GM12892 (cell line): ENCODE results near the gene FGA.

Source experiments
- DNase-seq: peaks from one replicate; pipeline ENCODE4 v3.0.0; 2011; ENCODE audit not compliant: insufficient read length
- FAIRE-seq: peaks from 2 replicates; lab custom pipeline; 2011; peaks lifted over from hg19 to GRCh38; lab: Jason Lieb, UNC
- POLR2A ChIP-seq: IDR thresholded peaks from 2 replicates; pipeline ENCODE4 v1.6.1; 2011; ENCODE audit warnings: low read depth, low read length, control low read depth
- POLR2AphosphoS5 ChIP-seq: IDR thresholded peaks from 2 replicates; pipeline ENCODE4 v1.6.1; 2011; ENCODE audit warnings: low read depth, low read length, control low read depth
- TAF1 ChIP-seq: IDR thresholded peaks from 2 replicates; pipeline ENCODE4 v1.6.1; 2011; ENCODE audit warnings: low read depth, mild to moderate bottlenecking, control low read depth, low read length, borderline replicate concordance

The FGA gene

GRCh38 chr4:154616731-154617130, 26.2 kb upstream of the FGA start:
- DNase-seq (no peak), FAIRE-seq (peak; percentile 51)
- TF ChIP-seq POLR2AphosphoS5 (no peak), POLR2A (no peak), TAF1 (no peak)

- TF ChIP-seq POLR2AphosphoS5: no peak
- no peak for TF ChIP-seq TAF1
- TF ChIP-seq POLR2A: no peak
- DNase-seq (no peak), FAIRE-seq (no peak)
Measured at GRCh38 chr4:154616287-154616686, 25.7 kb upstream of the FGA start.

GRCh38 chr4:154615211-154615610, 24.7 kb upstream of the FGA start:
- FAIRE-seq: no peak

GRCh38 chr4:154614306-154614705, 23.8 kb upstream of the FGA start:
- no peak for TF ChIP-seq TAF1
- TF ChIP-seq POLR2A: no peak
- no peak for TF ChIP-seq POLR2AphosphoS5
- DNase-seq (no peak), FAIRE-seq (no peak)

More at GRCh38 chr4:154615211-154615610, 24.7 kb upstream of the FGA start:
- DNase-seq: no peak
- TF ChIP-seq POLR2AphosphoS5 (no peak), POLR2A (no peak), TAF1 (no peak)

GRCh38 chr4:154612472-154613414, 22.2 kb upstream of the FGA start, which contains the start of gene FGG:
Gene FGG (minus strand): TSS chr4:154612656. CDS start chr4:154612609, 47 bp downstream.
- FAIRE-seq (no peak), DNase-seq (no peak)
- TF ChIP-seq POLR2A (no peak), TAF1 (no peak), POLR2AphosphoS5 (no peak)

GRCh38 chr4:154611833-154612232, 21.3 kb upstream of the FGA start:
- FAIRE-seq: no peak
- TF ChIP-seq TAF1 (no peak), POLR2AphosphoS5 (no peak), POLR2A (no peak)
- DNase-seq: no peak

GRCh38 chr4:154610582-154610981, 20.0 kb upstream of the FGA start:
- no peak for FAIRE-seq
- no peak for DNase-seq
- TF ChIP-seq POLR2A (no peak), TAF1 (no peak), POLR2AphosphoS5 (no peak)

- FAIRE-seq (no peak), DNase-seq (no peak)
- TF ChIP-seq POLR2A (no peak), TAF1 (no peak), POLR2AphosphoS5 (no peak)
Measured at GRCh38 chr4:154609532-154609931, 19.0 kb upstream of the FGA start.

- FAIRE-seq (no peak), DNase-seq (no peak)
- TF ChIP-seq POLR2A: no peak
- TF ChIP-seq POLR2AphosphoS5: no peak
Measured at GRCh38 chr4:154608361-154609252, 18.1 kb upstream of the FGA start.

GRCh38 chr4:154606728-154607723, 16.5 kb upstream of the FGA start:
- DNase-seq (no peak), FAIRE-seq (no peak)
- TF ChIP-seq TAF1: no peak

- no peak for FAIRE-seq
- TF ChIP-seq POLR2AphosphoS5 (no peak), POLR2A (no peak), TAF1 (no peak)
- DNase-seq: no peak
Measured at GRCh38 chr4:154604696-154605200, 14.2 kb upstream of the FGA start.
